GM13977 (cell line): Measurements from ENCODE around the gene NEBL.
"Not testable (repeated sequence)": the region's sequence is repeated elsewhere in the genome, so short reads cannot be mapped to it uniquely, and the experiment has no call there.

ENCODE experiments used
- DNase-seq: peaks from one replicate; pipeline ENCODE4 v3.0.0; 2012; ENCODE audit warnings: low spot score
- CTCF ChIP-seq: IDR thresholded peaks from 2 replicates; pipeline ENCODE4 v1.5.1; 2012; ENCODE audit warnings: mild to moderate bottlenecking, control low read depth; ENCODE audit not compliant: insufficient read depth; ENCODE audit errors: extremely low read depth, missing control alignments
- in situ Hi-C: fragments of 300-500 bp; cut with MboI; formaldehyde crosslinking; loops from one replicate; pipeline ENCODE4 v1.12.0; 2022; ENCODE audit warnings: low sequenced_read_pairs, low pct_unique_long_range_greater_than_20kb, mixed read lengths, inconsistent platforms; ENCODE audit not compliant: unreplicated experiment

NEBL gene

GRCh38 chr10:20897146-20897825 lies at the start of gene NEBL:
Gene NEBL (minus strand): TSS chr10:20897311. CDS start chr10:20897205, 106 bp downstream.
- no peak for TF ChIP-seq CTCF
- in situ Hi-C loops: no loop called here
- DNase-seq: no peak

GRCh38 chr10:20945546-20946332 lies 48.6 kb upstream of the NEBL start:
- TF ChIP-seq CTCF: no peak
- in situ Hi-C loops: no loop called here
- DNase-seq: no peak

- no peak for DNase-seq
- in situ Hi-C loops: no loop called here
These were observed 47.8 kb upstream of the NEBL start for GRCh38 chr10:20944789-20945502.

GRCh38 chr10:20939414-20939813 lies 42.3 kb upstream of the NEBL start:
- in situ Hi-C loops, DNase-seq: not testable (repeated sequence)

More at GRCh38 chr10:20944789-20945502, 47.8 kb upstream of the NEBL start:
- no peak for TF ChIP-seq CTCF

GRCh38 chr10:20936396-20936795 lies 39.3 kb upstream of the NEBL start:
- DNase-seq: no peak
- TF ChIP-seq CTCF: no peak
- in situ Hi-C loops: no loop called here

GRCh38 chr10:20935931-20936330 lies 38.8 kb upstream of the NEBL start:
- no peak for TF ChIP-seq CTCF
- in situ Hi-C loops: no loop called here
- DNase-seq: no peak
